IMR-90 (cell line): ENCODE data around the gene ZBTB26.

Source experiments
- CEBPB ChIP-seq: IDR thresholded peaks from 2 replicates; pipeline ENCODE4 v1.6.1; 2012; ENCODE audit warnings: low read depth, low read length, improper control_type of control experiment
- CHD1 ChIP-seq: IDR thresholded peaks from 2 replicates; pipeline ENCODE4 v1.6.1; 2012; ENCODE audit warnings: low read depth, low read length, improper control_type of control experiment
- FOS ChIP-seq: fragments of 150-350 bp; IDR thresholded peaks from 2 replicates; pipeline ENCODE4 v1.6.1; 2016; ENCODE audit warnings: low read depth, low read length
- MAFK ChIP-seq: IDR thresholded peaks from 2 replicates; pipeline ENCODE4 v1.6.1; 2012; ENCODE audit warnings: low read depth, low read length, improper control_type of control experiment
- POLR2A ChIP-seq: IDR thresholded peaks from 2 replicates; pipeline ENCODE4 v1.6.1; 2012; ENCODE audit warnings: mild to moderate bottlenecking, low read depth, low read length
- RAD21 ChIP-seq: IDR thresholded peaks from 2 replicates; pipeline ENCODE4 v1.6.1; 2012; ENCODE audit warnings: low read length, improper control_type of control experiment
- RFX5 ChIP-seq: IDR thresholded peaks from 2 replicates; pipeline ENCODE4 v1.8.0; 2012; ENCODE audit warnings: low read depth, mild to moderate bottlenecking, low read length, moderate library complexity
- SMC3 ChIP-seq: fragments of 150-350 bp; IDR thresholded peaks from 2 replicates; pipeline ENCODE4 v1.6.1; 2016; ENCODE audit warnings: low read depth, mild to moderate bottlenecking, antibody characterized with exemption, low read length, moderate library complexity
- TF ChIP-seq, protein P1 (sequence below): conservative IDR thresholded peaks from 2 replicates; pipeline ENCODE4 v1.5.1; 2012; ENCODE audit warnings: mild to moderate bottlenecking, low read depth, low read length, improper control_type of control experiment

DNA sequence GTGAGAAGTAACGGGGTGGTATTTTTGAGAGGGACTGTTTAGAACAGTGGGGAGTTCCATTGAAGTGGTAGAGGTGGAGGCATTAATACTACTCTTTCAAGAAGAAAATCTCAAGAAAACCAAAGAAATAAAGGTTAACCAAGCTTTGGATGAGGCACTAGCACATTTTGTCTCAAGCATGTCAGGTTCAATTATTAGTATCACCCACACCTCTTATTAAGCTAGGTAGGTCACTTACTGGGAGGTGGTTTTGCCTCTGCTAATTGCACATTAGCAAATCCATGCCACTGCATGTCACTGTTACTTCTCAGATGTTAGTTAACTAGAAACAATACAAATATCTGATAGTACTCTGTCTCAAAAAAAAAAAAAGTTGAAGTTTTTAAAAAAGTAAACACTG, 19.7 kb upstream of the ZBTB26 start:
- no peak for TF ChIP-seq CHD1
- TF ChIP-seq MAFK: no peak
- no peak for TF ChIP-seq CEBPB
- TF ChIP-seq, protein P1, sequence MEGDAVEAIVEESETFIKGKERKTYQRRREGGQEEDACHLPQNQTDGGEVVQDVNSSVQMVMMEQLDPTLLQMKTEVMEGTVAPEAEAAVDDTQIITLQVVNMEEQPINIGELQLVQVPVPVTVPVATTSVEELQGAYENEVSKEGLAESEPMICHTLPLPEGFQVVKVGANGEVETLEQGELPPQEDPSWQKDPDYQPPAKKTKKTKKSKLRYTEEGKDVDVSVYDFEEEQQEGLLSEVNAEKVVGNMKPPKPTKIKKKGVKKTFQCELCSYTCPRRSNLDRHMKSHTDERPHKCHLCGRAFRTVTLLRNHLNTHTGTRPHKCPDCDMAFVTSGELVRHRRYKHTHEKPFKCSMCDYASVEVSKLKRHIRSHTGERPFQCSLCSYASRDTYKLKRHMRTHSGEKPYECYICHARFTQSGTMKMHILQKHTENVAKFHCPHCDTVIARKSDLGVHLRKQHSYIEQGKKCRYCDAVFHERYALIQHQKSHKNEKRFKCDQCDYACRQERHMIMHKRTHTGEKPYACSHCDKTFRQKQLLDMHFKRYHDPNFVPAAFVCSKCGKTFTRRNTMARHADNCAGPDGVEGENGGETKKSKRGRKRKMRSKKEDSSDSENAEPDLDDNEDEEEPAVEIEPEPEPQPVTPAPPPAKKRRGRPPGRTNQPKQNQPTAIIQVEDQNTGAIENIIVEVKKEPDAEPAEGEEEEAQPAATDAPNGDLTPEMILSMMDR: no peak
- TF ChIP-seq RFX5: no peak
- TF ChIP-seq POLR2A: no peak
- no peak for TF ChIP-seq SMC3
- no peak for TF ChIP-seq RAD21
- TF ChIP-seq FOS: no peak
